Renal cortical epithelial cell (primary cell): ENCODE data around the gene SH3RF3. TPM values are rescaled to one million over a fixed set of nuclear protein-coding genes. Genes with fewer than 3 reads are reported as not detected.

Source experiments
- DNase-seq: peaks from one replicate; pipeline ENCODE4 v3.0.0-alpha.2; 2011; ENCODE audit warnings: low read depth
- total RNA-seq: library from RNA; depleted of rRNA; stranded (reverse); fragments of >200 nt; gene quantifications from 2 replicates; pipeline ENCODE4 v1.2.3, GENCODE V29; 2014

SH3RF3 gene
- total RNA-seq, 1 donor from 2014 or later, result 0.40 TPM

DNA sequence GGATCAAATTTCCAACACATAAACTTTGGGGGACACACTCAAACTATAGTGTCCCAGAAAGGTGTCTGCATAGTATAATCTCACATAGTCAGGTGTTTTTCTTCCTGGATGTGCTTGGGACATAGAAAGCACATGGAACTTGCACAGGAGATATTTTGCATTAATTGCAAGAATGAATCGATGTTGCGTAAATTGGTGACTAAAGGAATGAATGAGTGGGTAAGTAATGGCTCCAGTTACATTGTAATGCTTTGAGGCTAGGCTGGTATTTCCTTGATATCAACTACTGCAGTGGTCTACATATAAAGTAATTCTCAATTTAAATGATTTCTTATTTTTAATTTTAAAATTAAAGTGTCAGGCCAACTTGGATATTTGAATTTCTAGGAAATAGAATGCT lies 53.4 kb downstream of the SH3RF3 start:
- peak; percentile 30 for DNase-seq

DNA sequence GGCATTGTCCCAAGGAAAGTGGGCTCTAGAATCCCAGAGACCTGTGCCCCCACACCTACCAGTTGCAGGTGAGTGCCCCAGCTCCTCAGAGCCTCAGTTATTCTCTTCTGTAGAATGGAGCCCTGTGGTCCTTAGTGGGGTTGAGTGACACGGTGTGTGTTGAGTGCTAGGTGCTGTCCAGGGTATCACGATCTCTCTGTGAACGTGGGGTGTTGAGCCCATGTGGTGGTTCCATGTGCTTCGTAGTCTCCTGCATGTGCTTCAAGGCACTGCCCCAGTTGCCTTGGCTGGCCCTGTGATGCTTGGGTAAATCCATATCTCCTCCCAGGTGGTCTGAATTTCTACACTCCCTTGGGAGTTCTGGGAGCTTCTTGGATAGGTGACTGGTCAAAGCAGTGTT lies 54.9 kb downstream of the SH3RF3 start:
- DNase-seq, result no peak

DNA sequence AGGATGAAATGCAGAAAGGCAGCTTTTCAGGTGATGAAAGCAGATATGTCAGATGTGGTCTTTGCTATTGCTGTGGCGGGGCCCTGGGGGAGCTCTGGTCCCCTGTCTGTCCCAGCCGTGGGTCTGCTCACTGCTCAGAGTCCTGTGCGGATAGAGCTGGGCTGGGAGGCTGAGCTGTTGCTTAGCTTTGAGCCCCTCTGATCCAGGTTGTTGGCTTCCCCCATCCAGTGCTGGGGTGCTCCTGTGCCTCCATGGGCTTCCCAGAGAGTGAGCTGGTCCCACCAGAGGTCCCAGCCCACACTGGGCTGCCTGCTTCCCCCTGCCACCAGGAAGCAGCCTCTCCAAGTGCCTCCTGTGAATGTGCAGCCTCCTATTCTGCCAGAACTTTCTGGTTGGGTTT lies 55.4 kb downstream of the SH3RF3 start:
- no peak for DNase-seq

DNA sequence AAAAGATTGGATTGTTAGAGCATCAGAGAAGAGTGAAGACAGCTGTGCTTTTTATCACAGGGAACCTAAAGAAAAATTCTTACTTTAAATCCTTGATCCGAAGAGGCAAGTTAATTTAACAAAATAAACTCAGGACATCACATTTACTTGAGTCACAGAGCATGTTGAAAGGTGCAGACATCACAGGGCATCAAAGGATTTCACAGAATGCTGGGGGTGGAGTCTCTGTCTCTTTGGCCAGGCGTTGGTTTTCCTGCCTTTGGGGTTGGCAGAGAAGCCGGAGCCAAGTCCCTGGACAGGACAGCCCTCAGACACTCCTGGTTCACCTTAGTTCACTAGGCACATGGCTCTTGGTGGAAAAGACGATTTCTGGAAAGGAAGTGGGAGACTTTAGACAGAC lies 56.3 kb downstream of the SH3RF3 start:
- DNase-seq, result peak; percentile 79

DNA sequence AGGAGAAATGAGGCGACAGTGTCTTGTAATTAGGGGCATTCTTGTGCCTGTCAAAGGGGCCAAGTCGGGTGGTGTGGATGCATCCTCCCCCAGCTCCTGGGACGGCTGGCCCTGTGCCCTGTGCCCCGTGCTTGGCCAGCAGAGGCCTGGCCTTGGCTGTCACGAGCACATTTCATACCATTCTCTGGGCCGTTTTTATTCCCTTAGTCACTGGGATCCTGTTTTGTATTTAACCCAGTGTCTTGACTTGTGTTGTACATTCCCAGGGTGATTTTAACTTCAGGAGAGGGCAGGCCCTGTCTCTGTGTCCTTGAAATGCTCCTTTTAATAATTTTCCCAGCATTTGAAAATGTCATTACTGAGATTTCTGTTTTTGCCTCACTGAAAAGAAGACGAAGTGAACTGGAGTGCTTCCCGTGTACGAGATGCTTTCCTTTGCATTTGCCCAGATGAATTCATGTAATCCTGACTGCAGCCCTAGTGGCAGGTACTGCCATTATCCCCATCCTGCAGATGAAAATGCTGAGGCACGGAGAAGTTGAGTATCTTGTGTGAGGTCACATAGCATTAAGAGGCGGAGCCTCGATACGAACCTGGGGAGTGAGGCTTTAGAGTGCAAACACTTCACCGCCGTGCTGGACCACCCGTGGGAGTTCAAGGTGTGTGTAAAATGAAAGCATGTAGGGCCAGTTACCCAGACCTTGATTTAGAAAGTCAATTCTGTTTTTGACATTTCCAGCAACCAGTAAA lies 57.0 kb downstream of the SH3RF3 start:
- peak; percentile 71 for DNase-seq

DNA sequence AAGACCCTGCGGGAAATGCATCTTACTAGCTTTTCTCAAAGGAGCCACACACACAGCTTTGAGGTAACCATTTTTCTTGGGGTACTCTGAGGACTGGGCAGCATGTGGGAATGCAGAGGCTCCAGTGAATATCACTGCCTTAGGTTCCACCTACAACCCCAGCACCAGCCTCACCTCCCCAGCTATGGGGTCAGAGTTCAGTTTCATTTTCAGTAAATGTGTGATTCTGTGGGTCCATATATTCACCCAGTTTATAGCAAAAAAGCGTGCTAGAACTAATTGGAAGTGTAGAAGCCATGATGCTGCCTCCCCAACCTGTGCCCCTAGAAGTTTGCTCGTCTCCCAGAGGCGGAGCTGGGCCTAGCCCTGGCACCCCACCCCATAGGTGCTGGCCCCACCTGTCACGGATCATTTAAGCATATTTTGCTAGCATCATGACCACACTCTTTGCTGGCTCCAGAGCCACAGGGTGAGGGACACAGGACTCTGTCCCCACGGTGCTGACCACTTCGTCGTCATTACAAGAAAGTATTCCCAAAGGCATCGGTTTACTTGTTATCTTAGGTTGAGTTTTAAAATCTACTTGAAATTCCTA lies 57.7 kb downstream of the SH3RF3 start:
- no peak for DNase-seq

DNA sequence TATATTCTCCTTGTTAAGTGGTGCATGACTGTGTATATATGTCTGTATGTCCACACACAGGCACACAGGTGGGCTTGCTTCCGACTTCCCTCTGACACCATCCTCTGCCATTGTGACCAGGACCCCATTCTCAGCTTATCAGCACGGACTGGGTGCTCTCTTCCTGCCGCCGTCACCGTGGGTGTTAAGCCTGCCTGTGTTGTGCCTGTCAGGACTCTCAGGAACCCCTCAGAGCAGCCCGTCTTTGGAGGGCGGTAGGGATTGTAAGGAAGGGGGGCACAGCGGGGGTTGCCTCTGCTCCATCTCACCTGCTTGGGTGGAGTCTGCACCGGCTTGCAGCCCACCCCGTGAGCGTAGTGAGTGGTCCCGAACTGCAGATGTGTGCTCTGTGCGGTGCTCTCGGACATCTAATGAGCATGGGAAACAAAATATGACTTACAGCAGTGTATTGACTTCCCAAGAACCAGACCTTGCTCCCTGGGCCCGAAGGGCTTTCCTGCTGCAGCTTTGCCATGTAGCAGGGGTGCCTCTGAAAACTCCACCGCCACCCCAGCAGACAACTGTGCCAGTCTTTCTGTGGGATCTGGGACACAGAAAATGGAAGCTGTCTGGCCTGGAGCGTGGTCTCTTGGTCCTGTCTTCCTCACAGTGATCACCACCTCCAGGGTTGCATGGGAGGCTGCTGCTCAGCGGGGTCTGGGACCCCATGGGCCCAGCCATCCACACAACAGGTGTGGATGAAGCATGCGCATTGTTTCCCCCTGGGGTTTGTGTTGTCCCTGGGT lies 58.9 kb downstream of the SH3RF3 start:
- DNase-seq, result no peak

DNA sequence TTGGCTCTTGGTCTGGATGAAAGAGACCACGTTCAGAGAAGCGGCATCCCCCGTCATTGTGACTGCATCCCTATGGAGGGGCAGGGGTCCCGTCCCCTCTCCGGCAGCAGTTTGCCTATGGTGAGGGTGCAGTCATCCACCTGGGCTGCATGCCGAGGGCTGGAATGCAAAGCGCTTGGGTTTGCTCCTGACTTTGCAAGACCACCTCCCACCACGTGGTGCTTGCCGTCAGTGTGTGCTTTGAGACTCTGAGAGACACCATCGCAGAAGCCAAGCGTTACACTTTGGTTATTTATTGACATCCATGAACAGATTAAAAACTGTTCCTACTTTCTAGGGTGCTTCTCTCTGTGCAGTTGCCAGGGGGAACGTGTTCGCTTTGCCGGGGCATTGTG lies 59.5 kb downstream of the SH3RF3 start:
- peak; percentile 10 for DNase-seq

DNA sequence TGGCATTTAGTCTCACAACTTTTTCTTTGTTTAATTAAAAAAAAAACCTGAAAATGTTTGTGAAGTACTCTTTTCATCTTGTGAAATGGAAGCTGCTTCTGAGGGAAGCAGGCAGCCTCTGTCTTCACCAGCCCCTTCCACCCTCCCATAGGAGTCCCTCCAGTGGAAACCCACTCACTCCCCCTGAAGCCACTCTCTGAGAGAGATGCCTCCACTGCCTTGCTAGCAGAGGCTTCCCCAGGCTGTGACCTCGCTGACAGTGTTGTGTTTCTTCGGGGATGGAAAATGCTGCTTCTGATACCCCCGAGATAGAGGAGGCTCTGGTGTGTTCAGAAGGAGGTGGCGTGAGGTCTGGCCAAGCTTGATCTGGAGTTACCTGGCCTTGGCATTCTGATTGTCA lies 59.9 kb downstream of the SH3RF3 start:
- no peak for DNase-seq

DNA sequence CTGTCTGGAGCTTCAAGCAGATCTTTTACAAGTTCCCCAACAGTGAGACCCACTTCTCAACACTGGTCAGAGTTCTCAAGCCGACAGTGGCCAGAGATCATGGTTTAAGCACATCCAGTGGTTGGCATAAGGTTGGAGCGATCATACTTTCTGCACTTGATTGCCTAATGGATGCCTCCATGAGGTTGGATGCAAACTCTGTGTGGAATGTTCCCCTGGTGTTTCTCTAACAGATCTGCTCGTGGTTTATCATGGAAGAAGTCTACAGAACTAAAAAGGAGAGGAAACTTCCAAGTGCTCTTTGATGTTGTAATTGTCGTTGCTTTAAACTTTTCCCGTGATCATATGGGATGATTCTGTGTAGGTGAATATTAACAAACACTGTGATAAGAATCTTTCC lies 60.7 kb downstream of the SH3RF3 start:
- DNase-seq, result no peak

DNA sequence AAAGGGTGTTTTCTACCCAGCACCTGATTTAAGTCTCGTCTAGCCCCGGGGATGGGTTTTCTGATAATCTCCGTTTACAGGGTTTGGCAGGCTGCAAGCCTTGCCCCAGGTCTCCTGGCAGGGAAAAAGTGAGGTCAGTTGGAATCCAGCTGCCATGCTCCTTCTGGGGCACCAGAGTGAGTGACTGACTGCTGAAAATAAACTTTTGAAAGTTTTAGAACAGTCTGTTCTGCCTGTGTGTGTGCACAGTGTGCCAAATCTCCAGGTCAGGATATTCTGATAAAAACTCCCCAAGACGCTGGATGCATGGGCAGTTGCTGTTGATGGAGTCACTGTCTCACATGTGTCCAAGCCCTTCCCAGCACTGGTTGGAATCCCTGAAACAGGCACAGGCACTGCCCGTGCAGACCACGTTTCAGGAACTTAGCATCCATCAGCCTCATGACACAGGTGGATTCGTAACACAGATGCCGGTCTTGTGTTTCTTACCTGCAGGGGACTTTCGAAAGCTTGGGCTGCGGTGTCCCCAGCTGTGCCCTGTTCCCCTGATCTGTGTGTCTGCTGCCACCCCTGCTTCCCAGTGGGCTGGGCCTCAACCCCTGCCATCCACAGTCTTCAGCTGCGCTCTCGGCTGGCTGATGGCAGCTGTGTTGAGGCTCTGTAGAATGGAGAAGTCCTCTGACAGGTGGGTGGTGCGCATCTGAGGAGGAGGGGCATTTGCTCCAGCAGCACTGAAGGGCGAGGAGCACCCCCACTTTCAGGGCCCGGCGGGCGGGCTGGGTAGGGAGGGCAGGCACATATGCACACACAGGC lies 65.0 kb downstream of the SH3RF3 start:
- DNase-seq, result no peak

DNA sequence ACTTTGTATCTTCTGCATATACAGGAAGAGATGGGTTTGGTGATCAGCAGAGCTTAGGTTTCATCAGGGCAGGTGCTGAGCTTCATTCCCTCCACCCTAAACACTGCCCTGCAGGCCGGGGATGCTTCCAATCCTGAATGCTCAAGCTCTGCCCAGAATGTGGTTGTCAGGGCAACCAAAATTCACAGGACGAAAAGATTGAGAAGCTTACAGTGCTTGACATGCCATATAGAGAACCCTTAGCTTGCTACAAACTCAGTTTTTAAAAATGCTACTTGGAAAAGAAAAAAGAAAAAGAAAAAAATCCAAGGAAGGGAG lies 65.6 kb downstream of the SH3RF3 start:
- DNase-seq, result no peak

DNA sequence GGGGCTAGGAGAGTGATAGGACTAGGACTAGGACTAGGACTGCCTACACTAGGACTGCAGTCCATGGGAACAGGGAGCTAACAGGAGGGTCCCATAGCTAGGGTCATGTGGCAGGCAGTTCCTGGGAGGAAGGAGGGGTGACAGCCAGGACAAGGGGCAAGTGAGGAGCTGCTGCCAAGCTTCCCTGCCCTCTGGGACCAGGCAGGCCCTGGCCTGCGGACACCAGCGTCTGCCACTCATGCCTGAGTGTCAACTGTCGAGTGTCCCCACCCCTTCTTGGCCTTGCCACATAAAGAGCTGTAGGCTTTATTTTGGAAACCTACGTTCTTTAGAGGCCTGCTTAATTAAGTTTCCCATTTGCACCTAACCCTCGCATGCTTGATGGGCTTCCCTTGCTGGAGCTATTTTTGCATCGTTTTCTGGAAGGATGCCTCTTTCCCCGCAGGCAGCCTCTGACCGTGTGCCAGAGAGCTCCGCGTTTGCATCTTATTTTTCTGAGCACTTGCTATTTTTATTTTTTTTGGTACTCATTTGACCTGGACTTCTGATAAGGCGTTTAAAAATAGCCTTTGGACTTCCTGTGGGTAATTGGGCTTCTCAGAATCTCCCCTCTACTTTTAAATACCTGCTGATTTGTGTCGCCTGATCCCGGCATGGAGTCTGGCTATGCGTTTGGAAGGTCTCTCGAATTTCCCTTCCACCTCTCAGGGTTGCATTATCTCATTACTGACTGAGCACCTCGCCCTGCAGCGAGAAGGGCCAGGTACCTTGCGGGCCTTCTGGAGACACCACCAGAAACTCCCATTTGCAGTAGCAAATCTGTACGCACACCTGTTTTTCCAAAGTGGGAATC lies 66.4 kb downstream of the SH3RF3 start:
- DNase-seq, result no peak

DNA sequence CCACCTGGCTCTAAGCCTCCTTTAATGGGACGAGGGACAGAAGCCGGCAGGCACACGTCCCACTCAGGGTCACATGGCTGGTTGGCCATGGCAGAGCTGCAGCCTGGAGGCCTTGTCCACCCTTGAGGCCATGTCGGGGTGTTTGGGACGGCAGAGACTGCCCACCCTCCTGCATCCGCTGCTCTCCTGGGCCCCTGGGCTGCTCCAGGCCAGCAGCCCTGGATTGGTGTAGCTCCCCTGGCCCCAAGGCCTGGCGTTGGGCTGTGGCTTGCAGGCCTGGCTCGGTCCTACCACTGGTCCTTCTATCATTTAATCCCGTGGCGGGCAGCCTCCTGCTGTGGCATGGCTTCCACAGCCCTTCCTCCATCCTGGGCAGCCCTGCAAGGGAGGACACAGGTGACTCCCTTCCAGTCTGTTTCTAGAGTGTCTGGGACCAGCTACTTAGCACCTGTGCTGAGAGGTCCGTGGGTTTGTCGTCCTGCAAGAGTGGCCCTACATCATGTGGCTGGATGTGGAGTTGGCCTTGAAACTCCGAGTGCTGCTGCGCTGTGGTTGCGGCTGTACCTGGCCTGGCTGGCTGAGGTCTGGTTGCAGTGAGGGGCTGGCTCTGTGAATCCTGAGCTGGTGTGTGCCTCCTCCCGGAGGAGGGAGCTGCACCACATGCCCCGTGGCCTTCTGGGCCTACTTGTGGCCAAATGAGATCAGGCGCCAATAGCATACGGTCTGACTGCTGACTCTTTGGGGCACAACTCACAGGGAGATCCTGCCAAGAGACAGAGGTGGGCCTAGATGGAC lies 67.3 kb downstream of the SH3RF3 start:
- DNase-seq, result no peak

DNA sequence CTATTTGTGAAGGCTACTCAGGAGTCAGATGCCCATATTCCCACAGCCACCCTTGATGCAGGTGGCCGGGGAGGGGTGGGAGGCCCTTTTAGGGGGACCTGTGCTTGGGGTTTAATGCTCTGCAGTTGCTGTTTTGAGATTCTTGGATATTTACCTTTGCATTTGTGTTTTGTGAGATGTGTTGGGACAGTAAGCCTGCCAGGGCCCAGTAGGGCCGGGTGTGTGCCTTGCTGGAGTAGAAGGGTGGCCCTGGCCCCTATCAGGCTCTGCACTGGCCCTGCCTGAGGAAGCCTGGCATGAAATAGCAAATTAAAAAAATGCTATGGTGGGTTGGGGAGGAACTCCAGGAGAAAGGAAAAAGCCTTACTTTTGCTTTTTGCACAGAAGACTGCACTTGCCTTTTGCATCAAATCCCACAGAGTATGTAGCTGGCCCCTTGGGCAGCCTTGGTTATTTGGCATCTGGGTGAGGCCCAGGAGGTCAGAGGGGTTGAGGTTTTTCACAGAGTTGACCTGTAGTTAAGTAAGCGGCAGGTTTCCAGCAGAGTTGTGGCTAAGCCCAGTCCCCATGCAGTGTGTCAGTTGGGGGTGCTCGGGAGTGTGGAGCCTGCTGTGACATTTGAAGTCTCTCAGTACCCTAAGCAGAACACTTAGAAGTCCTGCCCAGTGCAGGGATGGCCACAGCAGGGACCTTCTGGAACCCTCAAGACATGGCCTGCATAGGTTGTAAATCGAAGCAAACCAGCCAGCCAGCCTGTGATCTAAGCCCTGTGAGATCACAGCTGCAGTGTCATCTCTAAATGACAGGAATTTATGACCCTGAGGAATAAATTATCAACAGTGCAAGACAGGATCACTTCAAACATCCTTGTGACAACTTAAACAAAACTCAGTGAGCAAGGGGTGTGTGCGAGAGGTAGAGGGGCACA lies 68.8 kb downstream of the SH3RF3 start:
- no peak for DNase-seq

DNA sequence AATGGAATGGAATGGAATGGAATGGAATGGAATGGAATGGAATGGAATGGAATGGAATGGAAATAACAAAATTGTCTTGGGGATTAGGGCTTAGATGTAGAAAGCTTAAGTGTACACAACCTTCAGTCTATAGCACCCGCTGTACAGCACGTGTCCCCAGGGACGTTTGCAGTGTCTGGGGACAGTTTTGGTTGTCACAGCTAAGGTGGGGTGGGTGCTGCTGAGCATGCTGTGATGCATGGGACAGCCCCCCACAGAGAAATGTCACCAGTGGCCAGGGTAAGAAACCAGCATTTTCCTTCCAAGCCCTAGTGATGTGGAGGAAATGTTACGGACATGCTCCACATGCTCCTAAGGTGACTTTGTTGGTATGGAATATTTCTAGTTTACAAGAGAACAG lies 70.8 kb downstream of the SH3RF3 start:
- DNase-seq, result no peak

DNA sequence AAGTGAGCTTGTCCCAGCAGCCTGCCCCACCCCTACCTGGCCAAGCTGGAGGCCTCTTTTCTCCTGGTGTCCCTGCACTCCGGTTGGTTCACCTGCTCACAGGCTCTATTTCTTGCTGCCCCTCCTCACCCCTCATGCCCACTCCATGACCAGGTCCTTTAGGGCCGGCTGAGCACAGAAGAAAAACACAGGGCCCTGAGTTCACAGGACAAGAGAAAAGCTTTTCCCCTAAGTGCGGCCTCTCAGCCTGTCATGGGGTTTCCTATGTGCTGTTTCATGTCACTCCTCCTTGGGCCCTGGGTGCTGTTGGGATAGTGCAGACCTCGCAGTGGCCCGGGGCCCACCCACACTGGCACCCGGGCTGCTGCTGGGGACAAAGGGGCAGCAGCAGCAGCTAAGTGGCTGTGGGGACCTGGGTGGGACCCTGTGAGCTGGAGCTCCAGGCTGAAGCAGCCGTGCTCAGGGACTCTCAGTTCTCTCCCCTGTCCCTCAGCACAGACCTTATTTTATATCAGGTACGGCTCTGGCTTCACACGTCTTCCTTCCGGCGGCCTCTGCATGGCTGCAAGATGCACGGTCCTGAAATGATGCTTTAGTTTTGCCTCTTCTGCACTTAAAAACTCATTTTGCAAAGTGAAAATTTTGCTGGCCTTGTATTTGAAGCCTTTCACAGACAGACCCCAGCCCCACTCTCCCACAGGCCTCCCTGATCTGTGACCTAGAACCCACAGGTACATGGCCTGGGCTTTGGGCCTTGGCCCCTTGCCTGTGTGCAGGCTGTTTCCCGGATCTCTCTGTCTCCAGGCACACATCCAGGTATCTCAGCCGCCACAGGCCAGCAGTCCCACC lies 71.8 kb downstream of the SH3RF3 start:
- DNase-seq, result no peak
